ENCODE results near the gene CCDC196. TPM values are rescaled to one million over a fixed set of nuclear protein-coding genes. Genes with fewer than 3 reads are reported as not detected.

The CCDC196 gene
- polyA plus RNA-seq, 1 donor (not counting 4 experiments of a cell fraction or from before 2014, with no cell fraction given) = not detected

DNA sequence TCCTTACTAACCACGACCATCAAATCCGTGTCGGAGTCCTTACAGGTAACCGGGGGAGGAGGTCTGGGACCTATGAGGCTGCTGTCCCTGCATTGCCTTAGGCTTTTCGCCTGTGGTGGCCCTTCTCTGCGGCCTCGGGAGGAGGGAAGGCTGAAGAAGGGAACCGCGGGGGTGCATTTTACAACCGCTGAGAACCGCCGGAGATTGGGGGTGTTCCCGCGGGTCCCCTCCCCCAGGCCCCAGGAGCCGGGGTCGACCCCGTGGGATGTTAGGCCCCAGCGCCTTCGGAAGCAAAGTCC, 22.3 kb downstream of the CCDC196 start:
- H2AFZ ChIP-seq (ENCODE audit: control insufficient read depth, low read length) = peak overlapping the region; percentile 98
- H3K4me2 ChIP-seq (ENCODE audit: control insufficient read depth, extremely low read depth, insufficient read depth, low read depth, low read length) = peak overlapping the region; percentile 99
- peaks cover 4% of the 10 kb centered on the region for H4K20me1 ChIP-seq (ENCODE audit: control insufficient read depth, extremely low read depth, insufficient read depth, low read length)
- no peaks in the 10 kb centered on the region for H3K36me3 ChIP-seq (ENCODE audit: control insufficient read depth in 2 of 2, extremely low read depth in 1 of 2, insufficient read depth in 2 of 2, low read length in 2 of 2)
- H3K79me2 ChIP-seq (ENCODE audit: control insufficient read depth, insufficient read depth, low read length) = peaks cover 37% of the 10 kb centered on the region
- dilution Hi-C loops (cut with MboI; ENCODE audit: extremely low pct_ligation_motif_present, low sequenced_read_pairs) = no loop called here
- peak overlapping the region; percentile 94 for H3K9ac ChIP-seq (ENCODE audit: control insufficient read depth, extremely low read depth, insufficient read depth, low read length)
- peaks cover 14% of the 10 kb centered on the region for H3K4me1 ChIP-seq (ENCODE audit: control insufficient read depth, extremely low read depth, insufficient read depth, low read length)
- FAIRE-seq (no peak), DNase-seq (ENCODE audit: low read depth, low spot score) (no peak)
- no peaks in the 10 kb centered on the region for H3K9me3 ChIP-seq (ENCODE audit: control insufficient read depth, low read depth, low read length)
- no peaks in the 10 kb centered on the region for H3K27me3 ChIP-seq (ENCODE audit: control insufficient read depth, extremely low read depth, insufficient read depth, low read length)
- peak overlapping the region; percentile 79 for H3K27ac ChIP-seq (ENCODE audit: control insufficient read depth, insufficient read depth, low read length)
- TF ChIP-seq CTCF (optimal IDR thresholded peaks at IDR 0.05 in 1 of 3, IDR thresholded peaks at IDR 0.05 in 1 of 3, conservative IDR thresholded peaks at IDR 0.05 in 1 of 3; ENCODE audit: extremely low read depth in 1 of 3, insufficient read depth in 2 of 3, low read length in 3 of 3) (no peak), EZH2 (IDR thresholded peaks at IDR 0.05; ENCODE audit: low read length) (no peak)
- H3K4me3 ChIP-seq (ENCODE audit: control insufficient read depth in 2 of 3, extremely low read depth in 1 of 3, insufficient read depth in 2 of 3, low read depth in 1 of 3, low read length in 3 of 3) = peak overlapping the region; percentile 80 to 99 (median 88)
- no peaks in the 10 kb centered on the region for H3K9me1 ChIP-seq (ENCODE audit: control insufficient read depth, extremely low read depth, insufficient read depth, low read length)

GRCh38 chr14:66508846-66509621, 22.9 kb downstream of the CCDC196 start:
- H3K36me3 ChIP-seq (ENCODE audit: control insufficient read depth in 2 of 2, extremely low read depth in 1 of 2, insufficient read depth in 2 of 2, low read length in 2 of 2) = no peaks in the 10 kb centered on the region
- no peaks in the 10 kb centered on the region for H3K9me3 ChIP-seq (ENCODE audit: control insufficient read depth, low read depth, low read length)
- no peaks in the 10 kb centered on the region for H3K9me1 ChIP-seq (ENCODE audit: control insufficient read depth, extremely low read depth, insufficient read depth, low read length)
- peaks cover 39% of the 10 kb centered on the region for H3K79me2 ChIP-seq (ENCODE audit: control insufficient read depth, insufficient read depth, low read length)
- H4K20me1 ChIP-seq (ENCODE audit: control insufficient read depth, extremely low read depth, insufficient read depth, low read length) = peaks cover 4% of the 10 kb centered on the region
- no peaks in the 10 kb centered on the region for H3K27me3 ChIP-seq (ENCODE audit: control insufficient read depth, extremely low read depth, insufficient read depth, low read length)
- DNase-seq (ENCODE audit: low read depth, low spot score) (no peak), FAIRE-seq (peak; percentile 39)
- peak overlapping the region; percentile 79 for H3K27ac ChIP-seq (ENCODE audit: control insufficient read depth, insufficient read depth, low read length)
- H3K4me1 ChIP-seq (ENCODE audit: control insufficient read depth, extremely low read depth, insufficient read depth, low read length) = peaks cover 8% of the 10 kb centered on the region
- TF ChIP-seq CTCF (optimal IDR thresholded peaks at IDR 0.05 in 1 of 3, IDR thresholded peaks at IDR 0.05 in 1 of 3, conservative IDR thresholded peaks at IDR 0.05 in 1 of 3; ENCODE audit: extremely low read depth in 1 of 3, insufficient read depth in 2 of 3, low read length in 3 of 3) (no peak), EZH2 (IDR thresholded peaks at IDR 0.05; ENCODE audit: low read length) (no peak)
- peak overlapping the region; percentile 99 for H3K4me2 ChIP-seq (ENCODE audit: control insufficient read depth, extremely low read depth, insufficient read depth, low read depth, low read length)
- dilution Hi-C loops (cut with MboI; ENCODE audit: extremely low pct_ligation_motif_present, low sequenced_read_pairs) = no loop called here
- H3K4me3 ChIP-seq (ENCODE audit: control insufficient read depth in 2 of 3, extremely low read depth in 1 of 3, insufficient read depth in 2 of 3, low read depth in 1 of 3, low read length in 3 of 3) = peak overlapping the region; percentile 80 to 99 (median 88)
- peak overlapping the region; percentile 94 for H3K9ac ChIP-seq (ENCODE audit: control insufficient read depth, extremely low read depth, insufficient read depth, low read length)
- peak overlapping the region; percentile 98 for H2AFZ ChIP-seq (ENCODE audit: control insufficient read depth, low read length)

Measured in keratinocyte (primary cell).